ENCODE data around the gene ACACA.

DNA sequence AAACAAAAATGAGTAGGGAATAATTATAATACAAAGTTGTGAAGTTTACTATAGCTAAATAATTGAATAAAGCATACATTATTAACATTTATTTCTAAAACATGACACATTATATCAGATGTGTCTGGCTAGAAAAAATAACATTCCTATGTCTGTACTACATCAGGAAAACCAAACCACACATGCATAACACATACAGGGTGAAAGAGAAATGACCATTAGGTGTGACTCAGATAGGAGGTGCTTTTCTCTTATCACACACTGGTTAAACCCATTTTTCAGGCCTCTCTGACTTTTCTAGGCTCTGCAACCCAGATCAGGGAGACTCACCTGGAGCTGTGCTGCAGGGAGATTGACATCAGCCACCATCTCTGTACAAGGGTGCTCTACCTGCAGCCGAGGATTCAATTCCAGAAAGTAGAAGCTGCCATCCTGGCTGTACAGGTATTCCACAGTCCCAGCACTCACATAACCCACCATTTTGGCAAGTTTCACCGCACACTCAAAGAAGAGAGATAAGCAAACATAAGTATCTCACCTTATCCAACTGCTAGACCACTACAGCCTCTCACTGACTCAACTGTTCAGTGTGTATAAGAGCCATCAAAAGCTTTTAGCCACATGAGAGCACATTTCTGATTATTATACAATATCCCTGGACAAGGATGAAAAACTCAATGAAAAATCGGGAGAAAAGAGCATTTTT, 147.5 kb downstream of the ACACA start:
- no peak for TF ChIP-seq POLR2A (IDR thresholded peaks at IDR 0.05)
- TF ChIP-seq, protein P1, sequence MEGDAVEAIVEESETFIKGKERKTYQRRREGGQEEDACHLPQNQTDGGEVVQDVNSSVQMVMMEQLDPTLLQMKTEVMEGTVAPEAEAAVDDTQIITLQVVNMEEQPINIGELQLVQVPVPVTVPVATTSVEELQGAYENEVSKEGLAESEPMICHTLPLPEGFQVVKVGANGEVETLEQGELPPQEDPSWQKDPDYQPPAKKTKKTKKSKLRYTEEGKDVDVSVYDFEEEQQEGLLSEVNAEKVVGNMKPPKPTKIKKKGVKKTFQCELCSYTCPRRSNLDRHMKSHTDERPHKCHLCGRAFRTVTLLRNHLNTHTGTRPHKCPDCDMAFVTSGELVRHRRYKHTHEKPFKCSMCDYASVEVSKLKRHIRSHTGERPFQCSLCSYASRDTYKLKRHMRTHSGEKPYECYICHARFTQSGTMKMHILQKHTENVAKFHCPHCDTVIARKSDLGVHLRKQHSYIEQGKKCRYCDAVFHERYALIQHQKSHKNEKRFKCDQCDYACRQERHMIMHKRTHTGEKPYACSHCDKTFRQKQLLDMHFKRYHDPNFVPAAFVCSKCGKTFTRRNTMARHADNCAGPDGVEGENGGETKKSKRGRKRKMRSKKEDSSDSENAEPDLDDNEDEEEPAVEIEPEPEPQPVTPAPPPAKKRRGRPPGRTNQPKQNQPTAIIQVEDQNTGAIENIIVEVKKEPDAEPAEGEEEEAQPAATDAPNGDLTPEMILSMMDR (IDR thresholded peaks at IDR 0.05), result no peak
